ENCODE results near the gene MRPL51. TPM values are rescaled to one million over a fixed set of nuclear protein-coding genes. Genes with fewer than 3 reads are reported as not detected.

MRPL51 gene
- total RNA-seq, 1 donor from 2014 or later: 262 TPM

DNA sequence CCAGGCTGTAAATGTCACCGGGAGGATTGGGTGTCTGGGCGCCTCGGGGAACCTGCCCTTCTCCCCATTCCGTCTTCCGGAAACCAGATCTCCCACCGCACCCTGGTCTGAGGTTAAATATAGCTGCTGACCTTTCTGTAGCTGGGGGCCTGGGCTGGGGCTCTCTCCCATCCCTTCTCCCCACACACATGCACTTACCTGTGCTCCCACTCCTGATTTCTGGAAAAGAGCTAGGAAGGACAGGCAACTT lies 42.6 kb upstream of the MRPL51 start:
- H3K4me3 Mint-ChIP-seq (ENCODE audit: low read depth): peak overlapping the region; percentile 94
- peak overlapping the region; percentile 99 for H3K27ac Mint-ChIP-seq
- DNase-seq (ENCODE audit: low spot score): no peak
- H3K9me3 Mint-ChIP-seq: no peaks in the 10 kb centered on the region
- H3K36me3 Mint-ChIP-seq (ENCODE audit: low read depth): peaks cover 88% of the 10 kb centered on the region
- peaks cover 41% of the 10 kb centered on the region for H3K4me1 Mint-ChIP-seq (ENCODE audit: low read depth)
- H3K27me3 Mint-ChIP-seq (ENCODE audit: low read depth): no peaks in the 10 kb centered on the region
- intact Hi-C loops (cut with micrococcal nuclease): loop anchor here (2.0 kb wide), 1 partner anchor 21 kb away; the partner anchor contains the start of gene IFFO1

DNA sequence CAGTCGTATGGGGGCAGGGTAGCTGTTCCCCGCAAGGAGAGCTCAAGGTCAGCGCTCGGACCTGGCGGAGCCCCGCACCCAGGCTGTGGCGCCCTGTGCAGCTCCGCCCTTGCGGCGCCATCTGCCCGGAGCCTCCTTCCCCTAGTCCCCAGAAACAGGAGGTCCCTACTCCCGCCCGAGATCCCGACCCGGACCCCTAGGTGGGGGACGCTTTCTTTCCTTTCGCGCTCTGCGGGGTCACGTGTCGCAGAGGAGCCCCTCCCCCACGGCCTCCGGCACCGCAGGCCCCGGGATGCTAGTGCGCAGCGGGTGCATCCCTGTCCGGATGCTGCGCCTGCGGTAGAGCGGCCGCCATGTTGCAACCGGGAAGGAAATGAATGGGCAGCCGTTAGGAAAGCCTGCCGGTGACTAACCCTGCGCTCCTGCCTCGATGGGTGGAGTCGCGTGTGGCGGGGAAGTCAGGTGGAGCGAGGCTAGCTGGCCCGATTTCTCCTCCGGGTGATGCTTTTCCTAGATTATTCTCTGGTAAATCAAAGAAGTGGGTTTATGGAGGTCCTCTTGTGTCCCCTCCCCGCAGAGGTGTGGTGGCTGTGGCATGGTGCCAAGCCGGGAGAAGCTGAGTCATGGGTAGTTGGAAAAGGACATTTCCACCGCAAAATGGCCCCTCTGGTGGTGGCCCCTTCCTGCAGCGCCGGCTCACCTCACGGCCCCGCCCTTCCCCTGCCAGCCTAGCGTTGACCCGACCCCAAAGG lies 42.1 kb upstream of the MRPL51 start:
- peak; percentile 79 for DNase-seq (ENCODE audit: low spot score)
- peaks cover 88% of the 10 kb centered on the region for H3K36me3 Mint-ChIP-seq (ENCODE audit: low read depth)
- intact Hi-C loops (cut with micrococcal nuclease): loop anchor here (1.0 to 5.0 kb wide), 6 partner anchors 22 to 417 kb away; partner anchors contain the start of genes IFFO1, NCAPD2, PTPN6 and VAMP1
- peaks cover 36% of the 10 kb centered on the region for H3K4me1 Mint-ChIP-seq (ENCODE audit: low read depth)
- H3K9me3 Mint-ChIP-seq: no peaks in the 10 kb centered on the region
- no peaks in the 10 kb centered on the region for H3K27me3 Mint-ChIP-seq (ENCODE audit: low read depth)
- peak overlapping the region; percentile 94 for H3K4me3 Mint-ChIP-seq (ENCODE audit: low read depth)
- peak overlapping the region; percentile 99 for H3K27ac Mint-ChIP-seq

DNA sequence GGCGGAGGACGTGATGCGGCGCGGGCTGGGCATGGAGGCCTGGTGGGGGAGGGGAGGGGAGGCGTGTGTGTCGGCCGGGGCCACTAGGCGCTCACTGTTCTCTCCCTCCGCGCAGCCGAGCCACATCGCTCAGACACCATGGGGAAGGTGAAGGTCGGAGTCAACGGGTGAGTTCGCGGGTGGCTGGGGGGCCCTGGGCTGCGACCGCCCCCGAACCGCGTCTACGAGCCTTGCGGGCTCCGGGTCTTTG lies 41.6 kb upstream of the MRPL51 start:
- Mint-ChIP-seq H3K36me3 (ENCODE audit: low read depth) (peaks cover 88% of the 10 kb centered on the region), H3K9me3 (no peaks in the 10 kb centered on the region), H3K4me3 (ENCODE audit: low read depth) (peak overlapping the region; percentile 94), H3K4me1 (ENCODE audit: low read depth) (peaks cover 31% of the 10 kb centered on the region), H3K27me3 (ENCODE audit: low read depth) (no peaks in the 10 kb centered on the region), H3K27ac (peak overlapping the region; percentile 99)
- DNase-seq (ENCODE audit: low spot score): no peak
- intact Hi-C loops (cut with micrococcal nuclease): loop anchor here (1.0 to 5.0 kb wide), 6 partner anchors 22 to 418 kb away; partner anchors contain the start of genes IFFO1, NCAPD2, PTPN6 and VAMP1

DNA sequence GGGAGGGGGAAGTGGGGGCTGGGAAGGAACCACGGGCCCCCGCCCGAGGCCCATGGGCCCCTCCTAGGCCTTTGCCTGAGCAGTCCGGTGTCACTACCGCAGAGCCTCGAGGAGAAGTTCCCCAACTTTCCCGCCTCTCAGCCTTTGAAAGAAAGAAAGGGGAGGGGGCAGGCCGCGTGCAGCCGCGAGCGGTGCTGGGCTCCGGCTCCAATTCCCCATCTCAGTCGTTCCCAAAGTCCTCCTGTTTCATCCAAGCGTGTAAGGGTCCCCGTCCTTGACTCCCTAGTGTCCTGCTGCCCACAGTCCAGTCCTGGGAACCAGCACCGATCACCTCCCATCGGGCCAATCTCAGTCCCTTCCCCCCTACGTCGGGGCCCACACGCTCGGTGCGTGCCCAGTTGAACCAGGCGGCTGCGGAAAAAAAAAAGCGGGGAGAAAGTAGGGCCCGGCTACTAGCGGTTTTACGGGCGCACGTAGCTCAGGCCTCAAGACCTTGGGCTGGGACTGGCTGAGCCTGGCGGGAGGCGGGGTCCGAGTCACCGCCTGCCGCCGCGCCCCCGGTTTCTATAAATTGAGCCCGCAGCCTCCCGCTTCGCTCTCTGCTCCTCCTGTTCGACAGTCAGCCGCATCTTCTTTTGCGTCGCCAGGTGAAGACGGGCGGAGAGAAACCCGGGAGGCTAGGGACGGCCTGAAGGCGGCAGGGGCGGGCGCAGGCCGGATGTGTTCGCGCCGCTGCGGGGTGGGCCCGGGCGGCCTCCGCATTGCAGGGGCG lies 41.0 kb upstream of the MRPL51 start, which contains the start of gene GAPDH:
TSS of gene GAPDH (plus strand) at position 595 of the 772 bp plus-strand sequence. CDS start 316 bp downstream, outside the sequence.
- intact Hi-C loops (cut with micrococcal nuclease): loop anchor here (1.0 to 5.0 kb wide), 7 partner anchors 23 to 418 kb away; partner anchors contain the start of genes CHD4, IFFO1, NCAPD2 and PTPN6
- H3K4me1 Mint-ChIP-seq (ENCODE audit: low read depth): peaks cover 28% of the 10 kb centered on the region
- DNase-seq (ENCODE audit: low spot score): peak; percentile 87
- H3K9me3 Mint-ChIP-seq: no peaks in the 10 kb centered on the region
- peak within 1 kb of the TSS; percentile 99 for H3K27ac Mint-ChIP-seq
- H3K27me3 Mint-ChIP-seq (ENCODE audit: low read depth): no peaks in the 10 kb centered on the region
- H3K36me3 Mint-ChIP-seq (ENCODE audit: low read depth): peaks cover 88% of the 10 kb centered on the region
- peak within 1 kb of the TSS; percentile 94 for H3K4me3 Mint-ChIP-seq (ENCODE audit: low read depth)

DNA sequence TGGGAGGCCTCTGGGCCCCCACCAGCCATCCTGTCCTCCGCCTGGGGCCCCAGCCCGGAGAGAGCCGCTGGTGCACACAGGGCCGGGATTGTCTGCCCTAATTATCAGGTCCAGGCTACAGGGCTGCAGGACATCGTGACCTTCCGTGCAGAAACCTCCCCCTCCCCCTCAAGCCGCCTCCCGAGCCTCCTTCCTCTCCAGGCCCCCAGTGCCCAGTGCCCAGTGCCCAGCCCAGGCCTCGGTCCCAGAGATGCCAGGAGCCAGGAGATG lies 40.5 kb upstream of the MRPL51 start:
- intact Hi-C loops (cut with micrococcal nuclease): loop anchor here (2.0 to 5.0 kb wide), 3 partner anchors 73 to 419 kb away; partner anchors contain the start of genes CHD4 and PTPN6
- H3K27me3 Mint-ChIP-seq (ENCODE audit: low read depth): no peaks in the 10 kb centered on the region
- peaks cover 24% of the 10 kb centered on the region for H3K4me1 Mint-ChIP-seq (ENCODE audit: low read depth)
- H3K4me3 Mint-ChIP-seq (ENCODE audit: low read depth): peak overlapping the region; percentile 94
- no peak for DNase-seq (ENCODE audit: low spot score)
- H3K9me3 Mint-ChIP-seq: no peaks in the 10 kb centered on the region
- H3K36me3 Mint-ChIP-seq (ENCODE audit: low read depth): peaks cover 88% of the 10 kb centered on the region
- H3K27ac Mint-ChIP-seq: peak overlapping the region; percentile 96

DNA sequence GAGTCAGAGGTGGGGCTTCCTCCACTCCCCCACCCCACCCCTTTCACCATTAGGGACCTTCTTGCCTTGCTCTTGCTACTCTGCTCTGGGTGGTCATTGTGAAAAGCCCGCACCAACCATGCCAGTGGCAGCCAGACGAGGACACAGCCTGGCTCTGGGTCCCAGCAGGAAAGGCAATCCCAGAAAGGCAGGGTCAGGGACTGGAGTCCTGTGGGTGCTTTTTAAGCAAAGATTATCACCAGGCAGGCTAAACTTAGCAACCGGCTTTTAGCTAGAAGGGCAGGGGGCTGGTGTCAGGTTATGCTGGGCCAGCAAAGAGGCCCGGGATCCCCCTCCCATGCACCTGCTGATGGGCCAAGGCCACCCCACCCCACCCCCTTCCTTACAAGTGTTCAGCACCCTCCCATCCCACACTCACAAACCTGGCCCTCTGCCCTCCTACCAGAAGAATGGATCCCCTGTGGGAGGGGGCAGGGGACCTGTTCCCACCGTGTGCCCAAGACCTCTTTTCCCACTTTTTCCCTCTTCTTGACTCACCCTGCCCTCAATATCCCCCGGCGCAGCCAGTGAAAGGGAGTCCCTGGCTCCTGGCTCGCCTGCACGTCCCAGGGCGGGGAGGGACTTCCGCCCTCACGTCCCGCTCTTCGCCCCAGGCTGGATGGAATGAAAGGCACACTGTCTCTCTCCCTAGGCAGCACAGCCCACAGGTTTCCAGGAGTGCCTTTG lies 40.0 kb upstream of the MRPL51 start:
- H3K9me3 Mint-ChIP-seq: no peaks in the 10 kb centered on the region
- intact Hi-C loops (cut with micrococcal nuclease): loop anchor here (1.0 to 5.0 kb wide), 4 partner anchors 74 to 419 kb away; partner anchors contain the start of genes CHD4 and PTPN6
- peak; percentile 38 for DNase-seq (ENCODE audit: low spot score)
- no peaks in the 10 kb centered on the region for H3K27me3 Mint-ChIP-seq (ENCODE audit: low read depth)
- H3K4me3 Mint-ChIP-seq (ENCODE audit: low read depth): peak overlapping the region; percentile 94
- H3K27ac Mint-ChIP-seq: peak overlapping the region; percentile 96
- peaks cover 22% of the 10 kb centered on the region for H3K4me1 Mint-ChIP-seq (ENCODE audit: low read depth)
- peaks cover 88% of the 10 kb centered on the region for H3K36me3 Mint-ChIP-seq (ENCODE audit: low read depth)

DNA sequence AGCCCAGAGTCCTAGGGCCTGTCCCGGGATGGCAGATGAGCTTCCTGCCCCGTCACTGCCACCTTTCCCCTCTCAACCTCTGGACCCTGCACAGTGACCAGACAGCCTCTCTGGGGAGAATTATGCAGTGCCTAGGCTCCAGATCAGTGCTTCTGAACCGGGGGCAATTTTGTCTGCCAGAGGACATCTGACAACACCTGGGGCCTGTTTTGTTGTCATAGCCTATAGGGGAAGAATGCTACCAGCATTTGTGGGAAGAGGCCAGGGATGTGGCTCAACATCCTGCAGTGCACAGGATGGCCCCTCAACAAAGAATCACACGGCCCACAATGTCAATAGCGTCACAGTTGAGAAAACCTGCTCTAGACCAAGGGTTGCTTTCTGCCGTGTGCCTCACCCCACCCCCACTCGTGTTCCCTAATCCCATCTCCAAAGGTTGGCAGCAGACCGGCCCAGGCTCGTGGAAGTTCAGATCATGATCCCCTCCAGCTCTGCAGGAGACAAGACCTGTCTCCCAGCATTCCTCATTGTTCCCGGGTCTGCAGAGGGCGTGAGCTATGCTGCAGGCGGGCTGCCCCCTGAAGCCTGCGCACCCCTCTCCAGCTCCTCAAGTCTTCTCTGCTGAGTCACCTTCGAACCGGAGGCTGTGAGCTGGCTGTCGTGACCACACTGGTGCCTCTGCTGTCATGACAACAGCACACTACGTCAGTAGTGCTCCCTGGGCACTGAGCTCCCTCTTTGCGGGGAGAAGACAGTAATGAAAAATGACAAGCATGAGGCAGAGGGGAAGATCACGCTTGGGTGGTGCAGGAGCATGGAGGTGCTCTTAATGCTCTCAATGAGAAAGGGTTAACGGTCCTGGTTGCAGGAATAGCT lies 39.2 kb upstream of the MRPL51 start:
- intact Hi-C loops (cut with micrococcal nuclease): loop anchor here (1.0 to 5.0 kb wide), 4 partner anchors 75 to 420 kb away; partner anchors contain the start of genes CHD4 and PTPN6

DNA sequence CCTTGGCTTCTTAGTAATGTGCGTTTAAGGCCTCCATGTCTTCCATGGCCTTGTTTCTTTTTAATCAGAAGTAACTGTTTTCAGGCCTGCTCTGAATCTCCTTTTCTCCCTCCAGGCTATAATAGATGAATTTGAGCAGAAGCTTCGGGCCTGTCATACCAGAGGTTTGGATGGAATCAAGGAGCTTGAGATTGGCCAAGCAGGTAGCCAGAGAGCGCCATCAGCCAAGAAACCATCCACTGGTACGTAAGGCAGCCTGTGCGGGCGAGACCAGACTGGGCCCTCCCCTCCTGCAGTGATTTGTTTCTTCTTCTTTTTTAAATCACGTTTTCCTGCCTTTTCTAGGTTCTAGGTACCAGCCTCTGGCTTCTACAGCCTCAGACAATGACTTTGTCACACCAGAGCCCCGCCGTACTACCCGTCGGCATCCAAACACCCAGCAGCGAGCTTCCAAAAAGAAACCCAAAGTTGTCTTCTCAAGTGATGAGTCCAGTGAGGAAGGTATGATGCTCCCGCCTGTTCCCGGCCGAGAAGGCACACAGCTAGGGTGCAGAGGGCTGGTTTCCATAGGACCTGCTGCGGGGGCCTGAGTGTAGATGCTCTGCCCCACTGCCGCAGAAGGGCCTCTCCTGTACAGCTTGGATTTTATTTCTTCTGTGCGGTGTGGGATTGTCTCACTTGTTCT lies 37.7 kb upstream of the MRPL51 start:
- Mint-ChIP-seq H3K4me3 (ENCODE audit: low read depth) (peak overlapping the region; percentile 10), H3K4me1 (ENCODE audit: low read depth) (peaks cover 12% of the 10 kb centered on the region), H3K27me3 (ENCODE audit: low read depth) (no peaks in the 10 kb centered on the region), H3K27ac (peak overlapping the region; percentile 59), H3K36me3 (ENCODE audit: low read depth) (peaks cover 88% of the 10 kb centered on the region), H3K9me3 (no peaks in the 10 kb centered on the region)
- DNase-seq (ENCODE audit: low spot score): no peak
- intact Hi-C loops (cut with micrococcal nuclease): loop anchor here (5.0 kb wide), 2 partner anchors 193 to 422 kb away; partner anchors contain the start of gene PTPN6

More for the DNA sequence above, 39.2 kb upstream of the MRPL51 start:
- DNase-seq (ENCODE audit: low spot score): peak; percentile 79
- Mint-ChIP-seq H3K4me3 (ENCODE audit: low read depth) (peak overlapping the region; percentile 94), H3K27me3 (ENCODE audit: low read depth) (no peaks in the 10 kb centered on the region), H3K4me1 (ENCODE audit: low read depth) (peaks cover 18% of the 10 kb centered on the region), H3K27ac (peak overlapping the region; percentile 96), H3K36me3 (ENCODE audit: low read depth) (peaks cover 88% of the 10 kb centered on the region), H3K9me3 (no peaks in the 10 kb centered on the region)

DNA sequence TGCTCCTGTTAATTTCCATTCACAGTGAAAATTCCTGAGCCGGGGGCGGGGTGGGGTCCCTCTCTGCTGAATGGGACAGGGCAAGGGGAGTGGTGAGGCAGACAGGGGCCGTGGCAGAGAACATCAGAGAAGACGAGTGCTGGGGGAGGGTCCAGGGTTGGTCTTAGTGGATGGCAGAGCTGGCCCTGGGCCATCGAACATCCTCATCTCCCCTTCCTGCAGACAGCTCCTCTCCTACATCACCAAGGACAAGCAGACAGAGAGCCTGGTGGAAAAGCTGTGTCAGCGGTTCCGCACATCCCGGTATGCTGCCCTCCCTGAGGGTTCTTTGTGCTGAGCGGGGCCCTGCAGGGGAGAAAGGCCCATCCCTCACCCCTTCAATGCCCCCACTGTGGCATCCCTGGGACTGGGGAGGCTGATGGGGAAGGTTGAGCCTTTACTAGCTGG lies 36.3 kb upstream of the MRPL51 start:
- H3K9me3 Mint-ChIP-seq: no peaks in the 10 kb centered on the region
- peaks cover 86% of the 10 kb centered on the region for H3K36me3 Mint-ChIP-seq (ENCODE audit: low read depth)
- H3K27ac Mint-ChIP-seq: no peak overlapping the region

DNA sequence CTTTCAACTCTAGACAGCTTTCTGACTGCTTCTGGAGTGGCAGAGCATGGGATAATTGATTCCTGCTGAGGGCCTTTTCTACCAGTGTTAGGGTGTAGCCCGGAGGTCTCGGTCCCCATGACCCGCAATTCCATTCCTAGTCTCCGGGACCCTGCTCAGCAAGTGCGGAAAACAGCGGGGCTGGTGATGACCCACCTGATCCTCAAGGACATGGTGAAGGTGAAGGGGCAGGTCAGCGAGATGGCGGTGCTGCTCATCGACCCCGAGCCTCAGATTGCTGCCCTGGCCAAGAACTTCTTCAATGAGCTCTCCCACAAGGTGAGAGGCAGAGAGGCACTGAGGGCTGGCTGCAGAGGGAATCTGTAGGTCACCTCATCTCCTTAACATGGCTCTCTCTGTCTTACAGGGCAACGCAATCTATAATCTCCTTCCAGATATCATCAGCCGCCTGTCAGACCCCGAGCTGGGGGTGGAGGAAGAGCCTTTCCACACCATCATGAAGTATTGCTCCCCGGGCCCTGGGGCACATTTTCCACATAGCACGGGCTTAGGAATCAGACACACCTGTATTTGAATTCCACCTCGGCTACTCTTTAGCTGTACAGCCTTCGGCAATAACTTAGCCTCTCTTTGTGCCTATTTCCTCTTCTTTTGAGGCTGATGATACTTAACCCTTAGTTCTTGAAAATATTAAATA lies 35.6 kb upstream of the MRPL51 start:
- H3K27ac Mint-ChIP-seq: no peak overlapping the region
- no peak overlapping the region for H3K4me3 Mint-ChIP-seq (ENCODE audit: low read depth)
- DNase-seq (ENCODE audit: low spot score): no peak
- H3K4me1 Mint-ChIP-seq (ENCODE audit: low read depth): peaks cover 14% of the 10 kb centered on the region
- H3K9me3 Mint-ChIP-seq: no peaks in the 10 kb centered on the region
- H3K36me3 Mint-ChIP-seq (ENCODE audit: low read depth): peaks cover 87% of the 10 kb centered on the region
- intact Hi-C loops (cut with micrococcal nuclease): no loop called here
- no peaks in the 10 kb centered on the region for H3K27me3 Mint-ChIP-seq (ENCODE audit: low read depth)

More for the DNA sequence above, 36.3 kb upstream of the MRPL51 start:
- Mint-ChIP-seq H3K27me3 (ENCODE audit: low read depth) (no peaks in the 10 kb centered on the region), H3K4me1 (ENCODE audit: low read depth) (peaks cover 14% of the 10 kb centered on the region), H3K4me3 (ENCODE audit: low read depth) (no peak overlapping the region)
- intact Hi-C loops (cut with micrococcal nuclease): no loop called here
- no peak for DNase-seq (ENCODE audit: low spot score)

DNA sequence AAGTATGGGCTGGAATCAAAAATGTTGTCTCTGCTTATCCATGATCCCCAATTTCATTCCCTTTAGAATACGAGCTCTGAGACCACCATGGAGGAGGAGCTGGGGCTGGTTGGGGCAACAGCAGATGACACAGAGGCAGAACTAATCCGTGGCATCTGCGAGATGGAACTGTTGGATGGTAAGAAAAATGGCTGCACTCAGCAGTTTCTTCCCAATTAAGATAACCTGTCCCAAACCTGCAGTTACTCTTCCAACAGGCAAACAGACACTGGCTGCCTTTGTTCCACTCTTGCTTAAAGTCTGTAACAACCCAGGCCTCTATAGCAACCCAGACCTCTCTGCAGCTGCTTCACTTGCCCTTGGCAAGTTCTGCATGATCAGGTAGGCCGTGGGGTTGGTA lies 34.6 kb upstream of the MRPL51 start:
- no peak for DNase-seq (ENCODE audit: low spot score)
- no peaks in the 10 kb centered on the region for H3K27me3 Mint-ChIP-seq (ENCODE audit: low read depth)
- no peak overlapping the region for H3K27ac Mint-ChIP-seq
- no peaks in the 10 kb centered on the region for H3K9me3 Mint-ChIP-seq
- intact Hi-C loops (cut with micrococcal nuclease): no loop called here
- peaks cover 14% of the 10 kb centered on the region for H3K4me1 Mint-ChIP-seq (ENCODE audit: low read depth)
- H3K4me3 Mint-ChIP-seq (ENCODE audit: low read depth): no peak overlapping the region
- peaks cover 95% of the 10 kb centered on the region for H3K36me3 Mint-ChIP-seq (ENCODE audit: low read depth)
